KOPT-K1 (cell line): ENCODE results near the gene ZNF362.

Source experiments
- H3K27ac ChIP-seq: fragments of 200-600 bp; sonication (generic); 2 replicates; pipeline ENCODE4 v1.5.1; 2016; ENCODE audit warnings: antibody characterized with exemption, mild to moderate bottlenecking, low read depth, low read length; ENCODE audit not compliant: poor library complexity, severe bottlenecking
- H3K36me3 ChIP-seq: fragments of 200-600 bp; sonication (generic); 2 replicates; pipeline ENCODE4 v1.5.1; 2017; ENCODE audit warnings: antibody characterized with exemption, mild to moderate bottlenecking, low read length, moderate library complexity; ENCODE audit not compliant: insufficient read depth
- H3K9me3 ChIP-seq: fragments of 200-600 bp; sonication (generic); 2 replicates; pipeline ENCODE4 v1.5.1; 2017; ENCODE audit warnings: antibody characterized with exemption, low read length, mild to moderate bottlenecking; ENCODE audit not compliant: insufficient read depth, poor library complexity, severe bottlenecking

Gene ZNF362

GRCh38 chr1:33268927-33269610 is 12.8 kb downstream of the ZNF362 start:
- Histone ChIP-seq H3K27ac (no peak overlapping the region), H3K9me3 (no peaks in the 10 kb centered on the region), H3K36me3 (peaks cover 35% of the 10 kb centered on the region; the same call in 1 of the 2 replicates)

GRCh38 chr1:33269621-33270020 is 13.3 kb downstream of the ZNF362 start:
- H3K36me3 ChIP-seq = peaks cover 35% of the 10 kb centered on the region; the same call in 1 of the 2 replicates
- H3K27ac ChIP-seq = no peak overlapping the region

GRCh38 chr1:33270379-33270778 is 14.1 kb downstream of the ZNF362 start:
- peaks cover 40% of the 10 kb centered on the region; the same call in 1 of the 2 replicates for H3K36me3 ChIP-seq
- H3K9me3 ChIP-seq = no peaks in the 10 kb centered on the region
- no peak overlapping the region for H3K27ac ChIP-seq

More at GRCh38 chr1:33269621-33270020, 13.3 kb downstream of the ZNF362 start:
- no peaks in the 10 kb centered on the region for H3K9me3 ChIP-seq

GRCh38 chr1:33270808-33271465 is 14.6 kb downstream of the ZNF362 start:
- Histone ChIP-seq H3K9me3 (no peaks in the 10 kb centered on the region), H3K36me3 (peaks cover 43% of the 10 kb centered on the region; the same call in 1 of the 2 replicates), H3K27ac (no peak overlapping the region)

- peaks cover 46% of the 10 kb centered on the region for H3K36me3 ChIP-seq
- no peak overlapping the region for H3K27ac ChIP-seq
- H3K9me3 ChIP-seq = no peaks in the 10 kb centered on the region
These were observed 15.6 kb downstream of the ZNF362 start for GRCh38 chr1:33271666-33272505.

- no peaks in the 10 kb centered on the region for H3K9me3 ChIP-seq
These were observed 16.2 kb downstream of the ZNF362 start for GRCh38 chr1:33272509-33272908.

GRCh38 chr1:33272930-33273329 is 16.6 kb downstream of the ZNF362 start:
- Histone ChIP-seq H3K27ac (peak overlapping the region; percentile 3), H3K36me3 (peaks cover 55% of the 10 kb centered on the region), H3K9me3 (no peaks in the 10 kb centered on the region)

More at GRCh38 chr1:33272509-33272908, 16.2 kb downstream of the ZNF362 start:
- H3K27ac ChIP-seq = peak overlapping the region; percentile 3
- H3K36me3 ChIP-seq = peaks cover 52% of the 10 kb centered on the region

- peaks cover 56% of the 10 kb centered on the region for H3K36me3 ChIP-seq
- no peaks in the 10 kb centered on the region for H3K9me3 ChIP-seq
- H3K27ac ChIP-seq = no peak overlapping the region
These were observed 17.1 kb downstream of the ZNF362 start for GRCh38 chr1:33273406-33273805.

GRCh38 chr1:33273961-33274371 is 17.7 kb downstream of the ZNF362 start:
- Histone ChIP-seq H3K36me3 (peaks cover 61% of the 10 kb centered on the region), H3K27ac (no peak overlapping the region), H3K9me3 (no peaks in the 10 kb centered on the region)

- Histone ChIP-seq H3K27ac (no peak overlapping the region), H3K9me3 (no peaks in the 10 kb centered on the region), H3K36me3 (peaks cover 63% of the 10 kb centered on the region)
These were observed 18.2 kb downstream of the ZNF362 start for GRCh38 chr1:33274446-33274845.

GRCh38 chr1:33275195-33275594 is 18.9 kb downstream of the ZNF362 start:
- Histone ChIP-seq H3K9me3 (no peaks in the 10 kb centered on the region), H3K36me3 (peaks cover 63% of the 10 kb centered on the region), H3K27ac (no peak overlapping the region)

- Histone ChIP-seq H3K27ac (no peak overlapping the region), H3K36me3 (peaks cover 69% of the 10 kb centered on the region), H3K9me3 (no peaks in the 10 kb centered on the region)
These were observed 19.6 kb downstream of the ZNF362 start for GRCh38 chr1:33275706-33276572.

- no peaks in the 10 kb centered on the region for H3K9me3 ChIP-seq
- H3K36me3 ChIP-seq = peaks cover 71% of the 10 kb centered on the region
- H3K27ac ChIP-seq = no peak overlapping the region
These were observed 20.4 kb downstream of the ZNF362 start for GRCh38 chr1:33276573-33277298.
